Activated T-cell treated with anti-CD3 and anti-CD28 coated beads, Interleukin-2, amount 50 U/mL, for 72 hours (primary cell): ENCODE data around the gene POLR1C. TPM values are rescaled to one million over a fixed set of nuclear protein-coding genes. Genes with fewer than 3 reads are reported as not detected.
"Not testable (repeated sequence)": the region's sequence is repeated elsewhere in the genome, so short reads cannot be mapped to it uniquely, and the experiment has no call there.

Experiments
- ATAC-seq, 2 donors: fragments of 150-1000 bp; cut with Tn5 transposase; replicated peaks in 1 of 2; 2 replicates each; pipeline ENCODE4 v1.10.0; 2021; ENCODE audit warnings: moderate library complexity in 2 of 2, mild to moderate bottlenecking in 1 of 2
- DNase-seq, 2 donors: peaks; one replicate each; pipeline ENCODE4 v3.0.0; 2021 to 2022; ENCODE audit warnings: mixed read lengths in 1 of 2
- H3K27ac Mint-ChIP-seq: one replicate; pipeline ENCODE4 v1.8.0; 2022; ENCODE audit warnings: mild to moderate bottlenecking, moderate library complexity, mixed read lengths
- H3K27me3 Mint-ChIP-seq: one replicate; pipeline ENCODE4 v1.8.0; 2022; ENCODE audit warnings: low read depth, mixed read lengths
- H3K36me3 Mint-ChIP-seq, 2 donors: one replicate each; pipeline ENCODE4 v1.8.0; 2022; ENCODE audit warnings: mixed read lengths in 2 of 2, mild to moderate bottlenecking in 1 of 2; ENCODE audit not compliant: insufficient read depth in 2 of 2
- H3K4me1 Mint-ChIP-seq: one replicate; pipeline ENCODE4 v1.8.0; 2022; ENCODE audit warnings: low read depth, mixed read lengths
- H3K4me3 Mint-ChIP-seq, 2 donors: one replicate each; pipeline ENCODE4 v1.8.0; 2022; ENCODE audit warnings: mild to moderate bottlenecking in 2 of 2, mixed read lengths in 2 of 2, moderate library complexity in 2 of 2
- H3K9me3 Mint-ChIP-seq, 2 donors: one replicate each; pipeline ENCODE4 v1.8.0; 2022; ENCODE audit warnings: mixed read lengths in 2 of 2
- total RNA-seq, 2 donors: library from RNA; stranded (reverse); gene quantifications; one replicate each; pipeline ENCODE4 v1.2.3, GENCODE V29; 2022

The POLR1C gene
- total RNA-seq, 2 donors from 2014 or later = 39.1 to 42.4 TPM

DNA sequence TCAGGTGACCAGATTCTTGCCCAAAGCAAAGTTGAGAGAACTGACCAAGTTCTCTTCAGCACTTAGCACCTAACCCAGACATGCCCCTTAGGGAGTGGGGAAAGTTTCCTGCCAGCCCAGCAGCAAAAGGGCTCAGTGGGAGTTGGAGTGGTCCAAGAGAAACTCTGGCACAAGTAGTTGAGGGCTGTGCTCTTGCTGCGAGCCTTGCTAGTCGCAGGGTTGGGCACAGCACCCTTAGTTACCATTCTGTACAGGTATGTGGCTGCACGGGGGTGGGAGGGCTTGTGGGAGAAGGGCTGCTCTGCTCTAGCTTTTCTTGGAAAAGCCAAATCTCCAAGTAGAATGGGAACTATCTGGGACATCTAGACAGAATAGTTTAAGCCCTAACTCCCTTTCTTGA is 6.4 kb downstream of the POLR1C start:
- no peak overlapping the region for H3K4me3 Mint-ChIP-seq
- ATAC-seq (peak in 1 of 2 donors; percentile 10), DNase-seq (no peak)
- peaks cover 14 to 38% of the 10 kb centered on the region in 2 donors for H3K36me3 Mint-ChIP-seq
- H3K27ac Mint-ChIP-seq = no peak overlapping the region
- H3K4me1 Mint-ChIP-seq = no peaks in the 10 kb centered on the region
- no peaks in the 10 kb centered on the region for H3K27me3 Mint-ChIP-seq
- H3K9me3 Mint-ChIP-seq = no peaks in the 10 kb centered on the region

GRCh38 chr6:43524483-43524961 is 7.6 kb downstream of the POLR1C start:
- Mint-ChIP-seq H3K9me3 (no peaks in the 10 kb centered on the region), H3K4me3 (no peak overlapping the region), H3K36me3 (peaks cover 14 to 44% of the 10 kb centered on the region in 2 donors), H3K27ac (no peak overlapping the region), H3K4me1 (no peaks in the 10 kb centered on the region), H3K27me3 (no peaks in the 10 kb centered on the region)
- ATAC-seq (no peak), DNase-seq (no peak)

- H3K36me3 Mint-ChIP-seq = peaks cover 9 to 38% of the 10 kb centered on the region in 2 donors
- H3K27me3 Mint-ChIP-seq = no peaks in the 10 kb centered on the region
- ATAC-seq = no peak
- no peaks in the 10 kb centered on the region for H3K9me3 Mint-ChIP-seq
- no peaks in the 10 kb centered on the region for H3K4me1 Mint-ChIP-seq
- DNase-seq = no peak
- no peak overlapping the region for H3K4me3 Mint-ChIP-seq
- no peak overlapping the region for H3K27ac Mint-ChIP-seq
Measured at GRCh38 chr6:43532201-43532600, 15.3 kb downstream of the POLR1C start.

DNA sequence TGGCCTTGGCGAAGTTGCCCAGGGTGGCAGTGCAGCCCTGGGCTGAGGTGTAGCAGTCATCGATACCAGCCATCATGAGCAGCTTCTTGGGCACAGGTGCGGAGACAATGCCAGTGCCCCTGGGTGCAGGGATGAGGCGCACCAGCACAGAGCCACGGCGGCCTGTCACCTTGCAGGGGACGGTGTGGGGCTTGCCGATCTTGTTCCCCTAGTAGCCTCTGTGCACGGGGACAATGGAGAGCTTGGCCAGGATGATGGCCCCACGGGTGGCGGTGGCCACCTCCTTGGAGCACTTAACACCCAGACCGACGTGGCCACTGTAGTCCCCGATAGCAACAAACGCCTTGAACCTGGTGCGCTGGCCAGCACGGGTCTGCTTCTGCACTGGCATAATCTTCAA is 22.1 kb downstream of the POLR1C start:
- peaks cover 9 to 33% of the 10 kb centered on the region in 2 donors for H3K36me3 Mint-ChIP-seq
- H3K9me3 Mint-ChIP-seq, H3K4me1 Mint-ChIP-seq, H3K4me3 Mint-ChIP-seq, ATAC-seq, DNase-seq, H3K27ac Mint-ChIP-seq, H3K27me3 Mint-ChIP-seq: not testable (repeated sequence)

DNA sequence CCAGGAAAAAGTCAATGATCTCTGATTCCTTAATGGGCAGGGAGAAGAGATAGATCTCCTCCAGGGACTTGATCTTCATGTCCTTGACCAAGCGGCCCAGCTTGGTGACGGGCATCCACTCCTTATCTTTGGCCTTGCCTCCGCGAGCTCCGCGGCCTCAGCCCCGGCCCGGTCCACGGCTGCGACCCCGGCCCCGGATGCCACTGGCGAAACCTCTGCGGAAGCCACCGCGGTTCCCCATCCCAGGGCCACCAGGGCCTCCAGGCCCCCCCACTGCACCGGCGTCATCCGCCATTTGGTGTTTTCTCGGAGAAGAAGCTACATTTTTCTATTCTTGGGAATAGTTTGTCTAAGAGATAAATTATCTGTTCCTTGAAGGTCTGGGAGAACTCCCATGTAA is 22.5 kb downstream of the POLR1C start:
- not testable (repeated sequence) for H3K4me3 Mint-ChIP-seq, H3K27ac Mint-ChIP-seq, H3K27me3 Mint-ChIP-seq, H3K9me3 Mint-ChIP-seq, H3K4me1 Mint-ChIP-seq, DNase-seq, ATAC-seq
- peaks cover 9 to 35% of the 10 kb centered on the region in 2 donors for H3K36me3 Mint-ChIP-seq

- H3K4me3 Mint-ChIP-seq = no peak overlapping the region
- no peak for DNase-seq
- ATAC-seq = no peak
- H3K36me3 Mint-ChIP-seq = peaks cover 9 to 37% of the 10 kb centered on the region in 2 donors
- no peaks in the 10 kb centered on the region for H3K27me3 Mint-ChIP-seq
- no peak overlapping the region for H3K27ac Mint-ChIP-seq
- no peaks in the 10 kb centered on the region for H3K9me3 Mint-ChIP-seq
- no peaks in the 10 kb centered on the region for H3K4me1 Mint-ChIP-seq
Measured at GRCh38 chr6:43540507-43540906, 23.6 kb downstream of the POLR1C start.

DNA sequence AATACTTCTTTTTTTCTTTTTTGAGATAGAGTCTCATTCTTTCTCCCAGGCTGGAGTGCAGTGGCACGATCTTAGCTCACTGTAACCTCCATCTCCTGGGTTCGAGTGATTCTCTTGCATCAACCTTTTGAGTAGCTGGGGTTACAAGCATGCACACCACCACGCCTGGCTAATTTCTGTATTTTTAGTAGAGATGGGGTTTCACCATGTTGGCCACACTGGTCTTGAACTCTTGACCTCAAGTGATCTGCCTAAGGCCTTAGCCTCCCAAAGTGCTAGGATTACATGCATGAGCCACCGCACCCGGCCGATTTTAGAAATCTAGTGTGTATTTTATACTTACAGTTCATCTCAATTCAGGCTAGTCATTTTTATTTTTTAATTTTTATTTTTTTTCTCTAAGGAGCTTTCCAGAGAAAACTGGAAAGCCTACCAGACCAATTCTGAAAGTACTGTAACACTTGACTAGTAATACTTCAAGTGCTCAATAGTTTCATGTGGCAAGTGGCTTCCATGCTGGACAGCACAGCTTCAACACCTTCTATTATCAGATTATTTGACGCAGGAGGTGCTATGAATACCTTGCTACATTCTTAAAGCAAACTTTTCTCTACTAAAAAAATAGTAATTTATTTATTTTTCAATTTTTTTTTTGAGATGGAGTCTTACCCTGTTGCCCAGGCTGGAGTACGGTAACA is 25.0 kb downstream of the POLR1C start:
- peak overlapping the region; percentile 83 for H3K27ac Mint-ChIP-seq
- ATAC-seq = no peak
- no peak for DNase-seq
- peaks cover 9 to 47% of the 10 kb centered on the region in 2 donors for H3K36me3 Mint-ChIP-seq
- H3K27me3 Mint-ChIP-seq = no peaks in the 10 kb centered on the region
- no peaks in the 10 kb centered on the region for H3K9me3 Mint-ChIP-seq
- H3K4me1 Mint-ChIP-seq = no peaks in the 10 kb centered on the region
- H3K4me3 Mint-ChIP-seq = no peak overlapping the region

- H3K4me1 Mint-ChIP-seq = no peaks in the 10 kb centered on the region
- H3K27me3 Mint-ChIP-seq = no peaks in the 10 kb centered on the region
- ATAC-seq (no peak), DNase-seq (no peak)
- no peak overlapping the region for H3K27ac Mint-ChIP-seq
- no peaks in the 10 kb centered on the region for H3K9me3 Mint-ChIP-seq
- no peak overlapping the region for H3K4me3 Mint-ChIP-seq
- H3K36me3 Mint-ChIP-seq = peaks cover 9 to 48% of the 10 kb centered on the region in 2 donors
Measured at GRCh38 chr6:43544461-43544860, 27.6 kb downstream of the POLR1C start.

GRCh38 chr6:43547222-43547621 is 30.3 kb downstream of the POLR1C start:
- Mint-ChIP-seq H3K27me3 (no peaks in the 10 kb centered on the region), H3K9me3 (no peaks in the 10 kb centered on the region), H3K4me1 (no peaks in the 10 kb centered on the region), H3K27ac (no peak overlapping the region), H3K36me3 (peaks cover 12 to 54% of the 10 kb centered on the region in 2 donors), H3K4me3 (no peak overlapping the region)
- DNase-seq = no peak
- ATAC-seq = no peak

DNA sequence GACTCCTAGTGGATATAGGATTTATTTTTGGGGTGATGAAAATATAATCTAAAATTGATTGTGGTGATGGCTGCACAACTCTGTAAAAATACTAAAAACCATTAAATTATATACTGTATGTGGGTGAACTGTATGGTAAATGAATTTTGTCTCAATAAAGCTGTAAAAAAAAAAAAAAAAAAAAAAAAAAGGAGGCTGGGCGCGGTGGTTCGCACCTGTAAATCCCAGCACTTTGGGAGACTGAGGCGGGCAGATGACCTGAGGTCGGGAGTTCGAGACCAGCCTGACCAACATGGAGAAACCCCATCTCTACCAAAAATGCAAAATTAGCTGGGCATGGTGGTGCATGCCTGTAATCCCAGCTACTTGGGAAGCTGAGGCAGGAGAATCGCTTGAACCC is 40.7 kb downstream of the POLR1C start:
- ATAC-seq, H3K27me3 Mint-ChIP-seq, H3K4me1 Mint-ChIP-seq, DNase-seq, H3K4me3 Mint-ChIP-seq, H3K9me3 Mint-ChIP-seq: not testable (repeated sequence)
- H3K27ac Mint-ChIP-seq = peak overlapping the region; percentile 42
- H3K36me3 Mint-ChIP-seq = peaks cover 12 to 62% of the 10 kb centered on the region in 2 donors

DNA sequence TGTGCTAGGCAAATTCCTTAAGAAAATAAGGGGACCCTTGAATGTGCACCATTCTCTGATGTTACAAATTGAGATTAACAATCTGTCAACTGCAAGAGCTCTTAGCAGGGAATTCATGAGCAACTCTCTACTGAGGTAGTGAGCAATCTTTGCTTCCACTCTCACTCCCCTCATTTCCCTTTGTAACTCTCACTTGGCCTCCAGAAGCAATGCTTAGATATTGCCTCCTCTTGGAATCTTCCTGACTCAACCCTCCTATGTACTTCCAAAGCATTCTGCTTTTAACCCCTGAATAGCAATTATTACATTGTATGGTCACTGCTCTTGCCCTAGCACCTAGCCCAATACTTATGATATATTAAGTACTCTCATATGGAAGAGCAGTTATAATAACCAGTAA is 42.4 kb downstream of the POLR1C start:
- no peaks in the 10 kb centered on the region for H3K27me3 Mint-ChIP-seq
- peaks cover 10 to 59% of the 10 kb centered on the region in 2 donors for H3K36me3 Mint-ChIP-seq

DNA sequence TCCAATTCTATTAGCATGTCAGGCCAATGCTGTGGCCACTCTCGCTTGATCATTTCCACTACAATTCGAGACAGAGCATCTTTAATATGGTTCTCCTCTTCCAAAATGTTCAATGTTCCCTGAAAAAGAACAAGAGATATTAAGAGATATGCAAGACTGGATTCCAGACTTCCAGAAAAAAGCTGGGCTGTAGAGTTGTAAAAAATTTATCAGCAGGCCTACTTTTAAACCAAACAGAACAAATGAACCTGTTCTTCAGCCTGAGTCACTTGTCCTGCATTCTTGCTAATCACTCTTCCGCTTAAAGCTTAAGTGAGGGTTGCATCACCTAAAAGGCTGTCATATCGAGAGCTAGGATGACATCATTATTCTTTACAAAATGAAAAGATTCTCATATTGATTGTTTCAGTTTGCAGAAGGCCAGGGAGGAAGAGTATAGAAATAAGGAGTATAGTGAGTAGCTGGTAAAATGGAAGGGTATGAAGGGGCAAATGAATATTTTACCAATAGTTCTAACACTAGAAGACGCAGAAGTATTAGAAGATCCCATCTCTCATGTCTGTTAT is 54.1 kb downstream of the POLR1C start:
- no peaks in the 10 kb centered on the region for H3K27me3 Mint-ChIP-seq
- H3K4me3 Mint-ChIP-seq = peak overlapping the region; percentile 60 to 72
- no peaks in the 10 kb centered on the region for H3K9me3 Mint-ChIP-seq
- peak; percentile 34 to 44 for DNase-seq
- peaks cover 31% of the 10 kb centered on the region for H3K4me1 Mint-ChIP-seq
- H3K36me3 Mint-ChIP-seq = peaks cover 18 to 54% of the 10 kb centered on the region in 2 donors
- peak; percentile 65 to 75 for ATAC-seq
- peak overlapping the region; percentile 95 for H3K27ac Mint-ChIP-seq

More for the DNA sequence above, 42.4 kb downstream of the POLR1C start:
- Mint-ChIP-seq H3K27ac (peak overlapping the region; percentile 51), H3K4me3 (no peak overlapping the region), H3K9me3 (no peaks in the 10 kb centered on the region), H3K4me1 (no peaks in the 10 kb centered on the region)
- ATAC-seq (no peak), DNase-seq (no peak)
